SK-N-SH treated with all-trans-retinoic acid at 6 μM for 48 hours (cell line): ENCODE results near the gene KANK2.

Source experiments
- ARNTL ChIP-seq: fragments of 450-650 bp; formaldehyde crosslinking; IDR thresholded peaks from 2 replicates; pipeline ENCODE4 v1.5.0; 2020; ENCODE audit warnings: low read depth, mild to moderate bottlenecking, moderate library complexity, borderline replicate concordance
- CREB5 ChIP-seq: fragments of 250-450 bp; sonication (Bioruptor Pico); IDR thresholded peaks from 2 replicates; pipeline ENCODE4 v1.5.1; 2020; ENCODE audit warnings: low read depth, mild to moderate bottlenecking, moderate library complexity
- OSR1 ChIP-seq: fragments of 250-450 bp; sonication (Bioruptor Pico); IDR thresholded peaks from 2 replicates; pipeline ENCODE4 v1.8.0; 2022; ENCODE audit warnings: moderate library complexity, mild to moderate bottlenecking, inconsistent platforms
- PATZ1 ChIP-seq: fragments of 250-450 bp; sonication (Bioruptor Pico); IDR thresholded peaks from 2 replicates; pipeline ENCODE4 v1.8.0; 2020; ENCODE audit warnings: mild to moderate bottlenecking, moderate library complexity, borderline replicate concordance
- PPARA ChIP-seq: fragments of 250-450 bp; sonication (Bioruptor Pico); IDR thresholded peaks from 2 replicates; pipeline ENCODE4 v1.5.0; 2020; ENCODE audit warnings: mild to moderate bottlenecking, borderline replicate concordance
- RARB ChIP-seq: fragments of 250-450 bp; sonication (Bioruptor Pico); IDR thresholded peaks from 2 replicates; pipeline ENCODE4 v1.8.0; 2021; ENCODE audit warnings: mild to moderate bottlenecking, moderate library complexity
- ZFP3 ChIP-seq: fragments of 250-450 bp; sonication (Bioruptor Pico); IDR thresholded peaks from 2 replicates; pipeline ENCODE4 v1.5.0; 2020; ENCODE audit warnings: mild to moderate bottlenecking, moderate library complexity
- ZFP30 ChIP-seq: fragments of 450-650 bp; formaldehyde crosslinking; IDR thresholded peaks from 2 replicates; pipeline ENCODE4 v1.5.0; 2022; ENCODE audit warnings: mild to moderate bottlenecking, moderate library complexity
- ZNF565 ChIP-seq: fragments of 450-650 bp; formaldehyde crosslinking; conservative IDR thresholded peaks from 2 replicates; pipeline ENCODE4 v1.5.0; 2020; ENCODE audit warnings: low read depth, mild to moderate bottlenecking, moderate library complexity
- ZNF70 ChIP-seq: fragments of 450-650 bp; formaldehyde crosslinking; IDR thresholded peaks from 2 replicates; pipeline ENCODE4 v1.5.0; 2020; ENCODE audit warnings: mild to moderate bottlenecking, moderate library complexity
- ZNF8 ChIP-seq: fragments of 450-650 bp; formaldehyde crosslinking; IDR thresholded peaks from 2 replicates; pipeline ENCODE4 v1.5.0; 2020; ENCODE audit warnings: mild to moderate bottlenecking, moderate library complexity

GRCh38 chr19:11138601-11139300, 58.6 kb downstream of the KANK2 start:
- TF ChIP-seq PPARA (no peak), ZFP3 (CRISPR knock-in tag) (no peak), RARB (CRISPR knock-in tag) (no peak), ZNF8 (CRISPR knock-in tag) (no peak), OSR1 (CRISPR knock-in tag) (no peak), PATZ1 (CRISPR knock-in tag) (no peak), ZFP30 (CRISPR knock-in tag) (no peak), CREB5 (CRISPR knock-in tag) (no peak), ARNTL (CRISPR knock-in tag) (no peak), ZNF70 (CRISPR knock-in tag) (no peak), ZNF565 (CRISPR knock-in tag) (no peak)
